ENCODE data around the gene BBS9. TPM values are rescaled to one million over a fixed set of nuclear protein-coding genes. Genes with fewer than 3 reads are reported as not detected.

BBS9 gene
- total RNA-seq, 6 experiments from 2014 or later, result 3.0 to 8.0 (median 6.6) TPM

- Histone ChIP-seq H3K27me3 (no peaks in the 10 kb centered on the region), H3K27ac (no peak overlapping the region), H3K9me3 (no peaks in the 10 kb centered on the region), H3K4me1 (no peaks in the 10 kb centered on the region), H3K36me3 (no peaks in the 10 kb centered on the region), H3K4me3 (no peak overlapping the region)
- WGBS (ENCODE audit: insufficient coverage, low coverage, low lambda C conversion rate, missing lambda C conversion rate), result 44% methylated on average over 1 of the region's 1 CpG
- ATAC-seq (peak in 3 of 4 donors; percentile 65 to 71 (median 66)), DNase-seq (no peak)
- intact Hi-C loops (cut with DNase I), result loop anchor here in 1 of 2 donors (10.0 kb wide), 1 partner anchor 321 kb away; no protein-coding TSS in a partner anchor
- TF ChIP-seq, protein P1, sequence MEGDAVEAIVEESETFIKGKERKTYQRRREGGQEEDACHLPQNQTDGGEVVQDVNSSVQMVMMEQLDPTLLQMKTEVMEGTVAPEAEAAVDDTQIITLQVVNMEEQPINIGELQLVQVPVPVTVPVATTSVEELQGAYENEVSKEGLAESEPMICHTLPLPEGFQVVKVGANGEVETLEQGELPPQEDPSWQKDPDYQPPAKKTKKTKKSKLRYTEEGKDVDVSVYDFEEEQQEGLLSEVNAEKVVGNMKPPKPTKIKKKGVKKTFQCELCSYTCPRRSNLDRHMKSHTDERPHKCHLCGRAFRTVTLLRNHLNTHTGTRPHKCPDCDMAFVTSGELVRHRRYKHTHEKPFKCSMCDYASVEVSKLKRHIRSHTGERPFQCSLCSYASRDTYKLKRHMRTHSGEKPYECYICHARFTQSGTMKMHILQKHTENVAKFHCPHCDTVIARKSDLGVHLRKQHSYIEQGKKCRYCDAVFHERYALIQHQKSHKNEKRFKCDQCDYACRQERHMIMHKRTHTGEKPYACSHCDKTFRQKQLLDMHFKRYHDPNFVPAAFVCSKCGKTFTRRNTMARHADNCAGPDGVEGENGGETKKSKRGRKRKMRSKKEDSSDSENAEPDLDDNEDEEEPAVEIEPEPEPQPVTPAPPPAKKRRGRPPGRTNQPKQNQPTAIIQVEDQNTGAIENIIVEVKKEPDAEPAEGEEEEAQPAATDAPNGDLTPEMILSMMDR (IDR thresholded peaks at IDR 0.05), result peak; percentile 44 to 58 (median 48)
- no peak for TF ChIP-seq POLR2A (IDR thresholded peaks at IDR 0.05)
These were observed 294.3 kb downstream of the BBS9 start for GRCh38 chr7:33423646-33424020.

DNA sequence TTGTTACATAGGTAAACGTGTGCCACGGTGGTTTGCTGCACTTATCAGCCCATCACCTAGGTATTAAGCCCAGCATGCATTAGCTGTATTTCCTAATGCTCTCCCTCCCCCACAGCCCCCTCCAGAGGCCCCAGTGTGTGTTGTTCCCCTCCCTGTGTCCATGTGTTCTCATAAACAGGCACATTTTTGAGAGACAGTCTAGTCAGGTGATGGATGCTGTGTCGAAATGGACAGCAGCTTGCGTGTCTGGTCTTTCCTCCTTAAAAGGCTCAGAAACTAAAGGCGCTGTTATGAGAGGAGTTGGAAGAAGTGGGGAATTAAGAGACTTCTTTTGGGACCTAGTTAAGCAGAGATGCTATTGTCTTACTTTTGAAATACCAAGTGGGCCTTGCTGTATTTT, 296.0 kb downstream of the BBS9 start:
- ATAC-seq (no peak), DNase-seq (no peak)
- no peaks in the 10 kb centered on the region for H3K4me1 ChIP-seq
- H3K9me3 ChIP-seq, result no peaks in the 10 kb centered on the region
- H3K27ac ChIP-seq, result no peak overlapping the region
- TF ChIP-seq, protein P1 (IDR thresholded peaks at IDR 0.05), result no peak
- TF ChIP-seq POLR2A (IDR thresholded peaks at IDR 0.05), result no peak
- H3K27me3 ChIP-seq, result no peaks in the 10 kb centered on the region
- WGBS (ENCODE audit: insufficient coverage, low coverage, low lambda C conversion rate, missing lambda C conversion rate), result 88% methylated on average over 5 of the region's 5 CpGs
- H3K36me3 ChIP-seq, result no peaks in the 10 kb centered on the region
- intact Hi-C loops (cut with DNase I), result loop anchor here in 1 of 2 donors (10.0 kb wide), 1 partner anchor 319 kb away; no protein-coding TSS in a partner anchor
- no peak overlapping the region for H3K4me3 ChIP-seq

DNA sequence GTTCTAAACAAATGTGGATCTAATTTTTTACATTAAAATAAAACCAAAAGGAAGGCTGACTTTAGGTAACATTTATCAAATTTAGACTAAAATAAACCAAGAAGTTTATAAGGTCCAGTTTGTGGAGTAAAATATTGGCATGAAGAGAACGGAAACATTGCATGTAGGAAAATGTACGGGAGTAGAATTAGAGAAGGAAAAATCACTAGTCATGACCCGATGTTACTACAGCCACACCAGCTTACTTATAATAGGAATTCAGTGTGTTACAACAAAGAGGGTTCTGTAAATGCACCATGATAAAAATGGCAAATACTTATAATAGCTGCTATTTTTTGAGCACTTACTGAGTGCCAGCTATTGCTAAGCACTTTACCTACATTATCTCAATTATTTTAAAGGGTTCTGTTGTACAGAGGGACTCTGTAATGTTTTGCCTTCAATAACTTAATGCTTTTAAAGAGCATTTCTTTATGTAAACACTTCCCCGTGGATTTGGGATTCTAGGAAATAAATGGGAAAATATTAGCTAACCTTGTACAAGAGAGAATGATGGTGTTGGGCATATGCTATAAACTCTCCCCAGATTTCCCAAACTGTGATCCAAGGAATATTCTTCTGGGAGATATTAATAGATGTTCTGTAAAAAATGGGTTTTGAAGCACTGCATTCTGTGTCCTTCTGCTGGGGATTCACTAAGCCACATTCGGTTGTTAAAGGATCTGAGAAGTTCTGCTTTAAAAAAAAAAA, 296.7 kb downstream of the BBS9 start:
- DNase-seq (no peak), ATAC-seq (no peak)
- Histone ChIP-seq H3K4me1 (no peaks in the 10 kb centered on the region), H3K9me3 (no peaks in the 10 kb centered on the region), H3K36me3 (no peaks in the 10 kb centered on the region), H3K27me3 (no peaks in the 10 kb centered on the region), H3K27ac (no peak overlapping the region), H3K4me3 (no peak overlapping the region)
- intact Hi-C loops (cut with DNase I), result loop anchor here in 1 of 2 donors (10.0 kb wide), 1 partner anchor 319 kb away; no protein-coding TSS in a partner anchor
- 80% methylated on average over 5 of the region's 5 CpGs for WGBS (ENCODE audit: insufficient coverage, low coverage, low lambda C conversion rate, missing lambda C conversion rate)
- TF ChIP-seq, protein P1 (IDR thresholded peaks at IDR 0.05), result no peak
- TF ChIP-seq POLR2A (IDR thresholded peaks at IDR 0.05), result no peak

DNA sequence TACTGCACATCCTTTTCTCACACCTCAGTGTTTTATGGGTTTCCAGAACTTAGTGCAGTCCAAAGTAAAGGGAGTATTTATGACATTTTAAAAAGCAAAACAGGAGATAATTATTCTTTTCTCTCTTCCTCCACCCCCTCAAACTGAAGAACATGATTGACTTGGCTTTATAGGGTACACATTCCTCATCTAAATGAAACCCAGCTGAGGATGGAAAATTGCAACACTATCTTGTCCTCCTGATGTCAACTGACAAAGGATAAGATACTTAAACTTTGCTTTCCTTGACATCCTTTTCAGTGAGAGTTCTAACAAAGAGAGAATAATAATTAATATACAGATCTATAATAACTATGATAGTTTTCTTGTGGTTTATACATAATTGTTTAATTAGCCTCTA, 299.1 kb downstream of the BBS9 start:
- TF ChIP-seq POLR2A (IDR thresholded peaks at IDR 0.05), result no peak
- TF ChIP-seq, protein P1 (IDR thresholded peaks at IDR 0.05), result no peak
- Histone ChIP-seq H3K9me3 (no peaks in the 10 kb centered on the region), H3K4me3 (no peak overlapping the region), H3K27ac (no peak overlapping the region), H3K36me3 (no peaks in the 10 kb centered on the region), H3K27me3 (no peaks in the 10 kb centered on the region), H3K4me1 (no peaks in the 10 kb centered on the region)
- no peak for ATAC-seq
- DNase-seq, result no peak
- intact Hi-C loops (cut with DNase I), result loop anchor here in 1 of 2 donors (10.0 kb wide), 1 partner anchor 316 kb away; no protein-coding TSS in a partner anchor

Measured in right lobe of liver (tissue), 6 donors.